PC-3 (cell line): ENCODE results near the gene LOXHD1. TPM values are rescaled to one million over a fixed set of nuclear protein-coding genes. Genes with fewer than 3 reads are reported as not detected.

ENCODE experiments used
- ATAC-seq: fragments of 200-7000 bp; cut with Tn5 transposase; 2 replicates; pipeline ENCODE4 v1.9.1; 2020; ENCODE audit warnings: mild to moderate bottlenecking, moderate library complexity
- BruUV-seq: library from RNA; stranded (reverse); fragments of 400-500 nt; replicated peaks from 2 replicates; lab custom pipeline; 2021; lab: Mats Ljungman, UMichigan
- CTCF ChIA-PET: fragments of 300-600 bp; sonication (Branson Sonifier 250); formaldehyde crosslinking; loops from one replicate; lab custom pipeline; 2022; ENCODE audit warnings: antibody characterized with exemption; lab: Charles Lee
- POLR2A ChIA-PET: fragments of 300-600 bp; sonication (Branson Sonifier 250); formaldehyde crosslinking; loops from one replicate; lab custom pipeline; 2022; ENCODE audit warnings: antibody characterized with exemption; ENCODE audit not compliant: unreplicated experiment; lab: Charles Lee
- DNase-seq: peaks from one replicate; pipeline ENCODE4 v3.0.0-alpha.2; 2015
- H2AFZ ChIP-seq: fragments of 300-600 bp; sonication (generic); 2 replicates; pipeline ENCODE4 v1.6.0; 2016; ENCODE audit warnings: antibody characterized with exemption, low read length
- H3F3A ChIP-seq: fragments of 300-600 bp; sonication (generic); one replicate; pipeline ENCODE4 v1.6.0; 2017; ENCODE audit warnings: antibody characterized with exemption, low read length, control low read depth, mild to moderate bottlenecking; ENCODE audit not compliant: unreplicated experiment
- H3K27ac ChIP-seq: fragments of 300-600 bp; sonication (generic); 2 replicates; pipeline ENCODE4 v1.5.1; 2016; ENCODE audit warnings: mild to moderate bottlenecking, low read length
- H3K27me3 ChIP-seq: fragments of 300-600 bp; sonication (generic); 2 replicates; pipeline ENCODE4 v1.6.1; 2016; ENCODE audit warnings: low read length, mixed read lengths
- H3K36me3 ChIP-seq: fragments of 300-600 bp; sonication (generic); 2 replicates; pipeline ENCODE4 v1.6.1; 2016; ENCODE audit warnings: low read depth, mixed run types, low read length, mixed read lengths
- H3K4me1 ChIP-seq: fragments of 300-600 bp; sonication (generic); 2 replicates; pipeline ENCODE4 v1.5.1; 2016; ENCODE audit warnings: low read length; ENCODE audit not compliant: insufficient read depth
- H3K4me2 ChIP-seq: fragments of 300-600 bp; sonication (generic); 2 replicates; pipeline ENCODE4 v1.6.0; 2016; ENCODE audit warnings: low read length
- H3K4me3 ChIP-seq: fragments of 300-600 bp; sonication (generic); 2 replicates; pipeline ENCODE4 v1.5.1; 2016; ENCODE audit warnings: mild to moderate bottlenecking, low read length, mixed read lengths
- H3K79me2 ChIP-seq: fragments of 300-600 bp; sonication (generic); 2 replicates; pipeline ENCODE4 v1.6.1; 2017; ENCODE audit warnings: low read length, mixed read lengths
- H3K9ac ChIP-seq: fragments of 300-600 bp; sonication (generic); 2 replicates; pipeline ENCODE4 v1.6.0; 2016; ENCODE audit warnings: mild to moderate bottlenecking, low read length
- H3K9me2 ChIP-seq: fragments of 300-600 bp; sonication (generic); replicated peaks from 2 replicates; pipeline ENCODE4 v1.6.1; 2016; ENCODE audit warnings: mixed run types, low read length, mixed read lengths
- H3K9me3 ChIP-seq: fragments of 300-600 bp; sonication (generic); 2 replicates; pipeline ENCODE4 v1.6.1; 2016; ENCODE audit warnings: low read length, mixed read lengths
- H4K20me1 ChIP-seq: fragments of 300-600 bp; sonication (generic); 2 replicates; pipeline ENCODE4 v1.6.1; 2016; ENCODE audit warnings: low read length, mixed read lengths
- CTCF ChIP-seq: fragments of 300-600 bp; sonication (generic); conservative IDR thresholded peaks from 2 replicates; pipeline ENCODE4 v1.5.1; 2017; ENCODE audit warnings: antibody characterized with exemption, low read depth, mild to moderate bottlenecking, low read length
- EZH2 ChIP-seq: fragments of 300-600 bp; sonication (generic); IDR thresholded peaks from one replicate; pipeline ENCODE4 v1.6.1; 2017; ENCODE audit warnings: antibody characterized with exemption, mild to moderate bottlenecking, low read length; ENCODE audit not compliant: unreplicated experiment
- EZH2phosphoT487 ChIP-seq: fragments of 300-600 bp; sonication (generic); IDR thresholded peaks from 2 replicates; pipeline ENCODE4 v1.6.1; 2018; ENCODE audit warnings: mild to moderate bottlenecking, antibody characterized with exemption, low read length, borderline replicate concordance
- intact Hi-C: fragments of 100-400 bp; cut with micrococcal nuclease; formaldehyde crosslinking; loops from 2 replicates; pipeline ENCODE4 v1.9.0; 2023
- total RNA-seq: library from RNA; depleted of rRNA; stranded (reverse); fragments of >200 nt; gene quantifications from 2 replicates; pipeline ENCODE4 v1.2.3, GENCODE V29; 2014

Gene LOXHD1
- total RNA-seq, 1 experiment from 2014 or later: not detected

GRCh38 chr18:46683252-46683651 lies 26.2 kb upstream of the LOXHD1 start:
- intact Hi-C loops: no loop called here
- Histone ChIP-seq H3K4me3 (no peak overlapping the region), H3K27me3 (no peaks in the 10 kb centered on the region), H3K4me1 (no peaks in the 10 kb centered on the region), H3K9me3 (no peaks in the 10 kb centered on the region), H3F3A (no peaks in the 10 kb centered on the region), H3K9ac (no peak overlapping the region), H3K27ac (no peak overlapping the region), H3K9me2 (no peaks in the 10 kb centered on the region), H3K36me3 (no peaks in the 10 kb centered on the region), H3K4me2 (no peak overlapping the region), H2AFZ (no peak overlapping the region), H3K79me2 (no peaks in the 10 kb centered on the region), H4K20me1 (no peaks in the 10 kb centered on the region)
- CTCF ChIA-PET: no interaction called here
- BruUV-seq: no TSS peak
- TF ChIP-seq EZH2phosphoT487 (no peak), EZH2 (no peak), CTCF (no peak)
- DNase-seq (no peak), ATAC-seq (no peak)
- POLR2A ChIA-PET: no interaction called here

GRCh38 chr18:46680784-46681695 lies 24.0 kb upstream of the LOXHD1 start:
- intact Hi-C loops: no loop called here
- Histone ChIP-seq H3K4me1 (peaks cover 10% of the 10 kb centered on the region), H3K9me3 (no peaks in the 10 kb centered on the region), H3K4me3 (no peak overlapping the region), H3K79me2 (no peaks in the 10 kb centered on the region), H3K4me2 (no peak overlapping the region), H3K36me3 (no peaks in the 10 kb centered on the region), H3K9me2 (no peaks in the 10 kb centered on the region), H3F3A (no peaks in the 10 kb centered on the region), H3K27ac (no peak overlapping the region), H3K9ac (no peak overlapping the region), H3K27me3 (no peaks in the 10 kb centered on the region), H4K20me1 (no peaks in the 10 kb centered on the region), H2AFZ (no peak overlapping the region)
- no TSS peak for BruUV-seq
- ChIA-PET POLR2A (no interaction called here), CTCF (no interaction called here)
- ATAC-seq (no peak), DNase-seq (no peak)
- TF ChIP-seq CTCF: no peak
- TF ChIP-seq EZH2phosphoT487: no peak
- TF ChIP-seq EZH2: no peak
